Testis (tissue), 3 donors: ENCODE results near the gene VPS33A. TPM values are rescaled to one million over a fixed set of nuclear protein-coding genes. Genes with fewer than 3 reads are reported as not detected.

Source experiments
- DNase-seq: peaks from one replicate; pipeline ENCODE4 v3.0.0-alpha.2; 2019
- H3K27ac ChIP-seq, 2 donors: fragments of 200-600 bp; sonication (generic); one replicate each; pipeline ENCODE4 v1.5.1; 2019
- H3K27me3 ChIP-seq: fragments of 200-600 bp; sonication (generic); one replicate; pipeline ENCODE4 v1.5.1; 2019
- H3K36me3 ChIP-seq: fragments of 200-600 bp; sonication (generic); one replicate; pipeline ENCODE4 v1.5.1; 2017; ENCODE audit warnings: low read depth; ENCODE audit errors: missing control alignments
- H3K4me1 ChIP-seq: fragments of 200-600 bp; sonication (generic); one replicate; pipeline ENCODE4 v1.5.1; 2019
- H3K4me3 ChIP-seq, 2 donors: fragments of 200-600 bp; sonication (generic); one replicate each; pipeline ENCODE4 v1.5.1; 2017 to 2019
- H3K9me3 ChIP-seq: fragments of 200-600 bp; sonication (generic); one replicate; pipeline ENCODE4 v1.5.1; 2017
- CTCF ChIP-seq, 3 experiments: fragments of 450-650 bp in 2 of 3; fragments of 200-600 bp in 1 of 3; sonication (generic) in 1 of 3; IDR thresholded peaks; one replicate each; pipeline ENCODE4 v1.5.1; 2016 to 2019; ENCODE audit warnings: antibody characterized with exemption in 3 of 3, mild to moderate bottlenecking in 2 of 3, moderate library complexity in 1 of 3
- POLR2A ChIP-seq: fragments of 450-650 bp; IDR thresholded peaks from one replicate; pipeline ENCODE4 v1.6.1; 2017; ENCODE audit warnings: antibody characterized with exemption, mild to moderate bottlenecking, moderate library complexity
- WGBS, 2 donors: methylation state at CpG; one replicate each; pipeline ENCODE4 v1.1.5; 2018; 5-methylcytosine and 5-hydroxymethylcytosine counted together
- intact Hi-C: fragments of 100-400 bp; cut with DNase I; formaldehyde crosslinking; loops from one replicate; pipeline ENCODE4 v1.15.1; 2023; ENCODE audit warnings: low total_unique reads
- polyA plus RNA-seq: library from polyadenylated mRNA; stranded (reverse); fragments of 350-450 nt; fragmentation: Illumina TruSeq; extraction: RNeasy Lipid Tissue Mini Kit (QIAGEN cat#74804); gene quantifications from one replicate; pipeline ENCODE4 v1.2.3, GENCODE V29; 2014; ENCODE audit warnings: low read depth, low replicate concordance; ENCODE audit not compliant: insufficient read depth
- total RNA-seq, 2 donors: library from RNA; depleted of rRNA; stranded (reverse); fragments of >200 nt; gene quantifications; one replicate each; pipeline ENCODE4 v1.2.3, GENCODE V29; 2016

VPS33A gene
- total and polyA plus RNA-seq, 3 donors from 2014 or later: 36.1 to 50.1 (median 41.3) TPM

GRCh38 chr12:122199484-122200355 lies 66.6 kb downstream of the VPS33A start:
- Histone ChIP-seq H3K36me3 (no peaks in the 10 kb centered on the region), H3K27ac (no peak overlapping the region), H3K9me3 (no peaks in the 10 kb centered on the region), H3K4me1 (no peaks in the 10 kb centered on the region), H3K4me3 (no peak overlapping the region), H3K27me3 (no peaks in the 10 kb centered on the region)
- WGBS, 2 donors: 90 to 93% methylated on average over 23 to 29 of the region's 29 CpGs
- no peak for DNase-seq
- TF ChIP-seq POLR2A (no peak), CTCF (IDR thresholded peaks at IDR 0.05) (no peak)
- intact Hi-C loops: no loop called here

DNA sequence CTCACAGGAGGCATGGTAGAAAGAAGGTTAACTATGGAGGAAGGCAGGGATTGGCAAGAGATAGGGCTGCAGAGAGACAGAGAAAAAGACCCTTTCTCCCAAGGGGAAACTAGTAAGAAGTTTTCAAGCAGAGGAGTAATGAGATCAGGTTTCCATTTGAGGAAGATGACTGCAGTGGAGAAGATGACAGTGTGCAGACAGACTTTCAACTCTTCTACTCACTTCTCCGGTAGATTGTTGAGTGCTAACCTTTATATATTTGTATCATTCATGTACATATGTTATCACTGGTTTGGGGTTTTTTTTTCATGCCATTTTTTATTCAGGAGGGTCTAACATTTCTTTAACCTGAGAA lies 68.7 kb downstream of the VPS33A start:
- TF ChIP-seq CTCF (IDR thresholded peaks at IDR 0.05): no peak
- TF ChIP-seq POLR2A: no peak
- Histone ChIP-seq H3K36me3 (no peaks in the 10 kb centered on the region), H3K27me3 (no peaks in the 10 kb centered on the region), H3K4me3 (no peak overlapping the region), H3K9me3 (no peaks in the 10 kb centered on the region), H3K27ac (no peak overlapping the region), H3K4me1 (no peaks in the 10 kb centered on the region)
- no peak for DNase-seq
- intact Hi-C loops: no loop called here
- WGBS, 2 donors: 65 to 78% methylated on average over 1 of the region's 1 CpG

DNA sequence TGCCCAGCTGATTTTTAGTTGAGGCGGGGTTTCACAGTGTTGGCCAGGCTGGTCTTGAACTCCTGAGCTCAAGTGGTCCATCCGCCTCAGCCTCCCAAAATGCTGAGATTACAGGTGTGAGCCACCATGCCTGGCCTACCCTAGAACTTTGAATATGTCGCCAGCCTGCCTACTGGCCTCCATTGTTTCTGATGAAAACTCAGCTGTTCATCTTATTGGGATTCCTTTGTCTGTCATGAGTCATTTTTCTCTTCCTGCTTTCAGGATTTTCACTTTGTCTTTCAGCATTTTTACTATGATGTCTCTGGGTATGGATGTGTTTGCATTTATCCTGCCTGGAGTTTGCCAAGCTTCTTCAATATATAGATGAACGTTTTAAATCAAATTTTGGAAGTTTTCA lies 70.9 kb downstream of the VPS33A start:
- WGBS, 2 donors: 92 to 94% methylated on average over 4 of the region's 4 CpGs
- DNase-seq: no peak
- Histone ChIP-seq H3K9me3 (no peaks in the 10 kb centered on the region), H3K36me3 (no peaks in the 10 kb centered on the region), H3K27me3 (no peaks in the 10 kb centered on the region), H3K4me1 (no peaks in the 10 kb centered on the region), H3K4me3 (no peak overlapping the region), H3K27ac (no peak overlapping the region)
- intact Hi-C loops: no loop called here
- TF ChIP-seq POLR2A: no peak
- TF ChIP-seq CTCF (IDR thresholded peaks at IDR 0.05): no peak

DNA sequence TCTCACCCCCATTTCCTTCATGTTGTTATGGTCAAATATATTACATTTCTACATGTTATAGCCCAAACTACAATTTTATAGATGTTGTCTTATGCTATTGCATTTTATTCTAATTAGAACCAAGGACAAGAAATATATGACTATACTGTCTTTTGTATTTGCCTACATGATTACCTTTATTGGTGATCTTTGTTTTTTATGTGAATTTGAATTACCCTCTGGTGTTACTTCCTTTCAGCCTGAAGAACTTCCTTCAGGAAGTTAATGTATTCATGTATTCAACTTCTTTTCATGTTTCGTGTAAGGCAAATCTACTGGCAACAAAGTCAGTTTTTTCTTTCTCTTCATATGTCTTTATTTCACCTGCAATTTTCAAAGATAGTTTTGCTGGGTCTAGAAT lies 71.5 kb downstream of the VPS33A start:
- Histone ChIP-seq H3K27ac (no peak overlapping the region), H3K9me3 (no peaks in the 10 kb centered on the region), H3K36me3 (no peaks in the 10 kb centered on the region), H3K27me3 (no peaks in the 10 kb centered on the region), H3K4me1 (no peaks in the 10 kb centered on the region), H3K4me3 (no peak overlapping the region)
- intact Hi-C loops: no loop called here
- no peak for DNase-seq
- TF ChIP-seq CTCF (IDR thresholded peaks at IDR 0.05): no peak
- no peak for TF ChIP-seq POLR2A
- WGBS, 2 donors: 88% methylated on average over 1 of the region's 1 CpG

DNA sequence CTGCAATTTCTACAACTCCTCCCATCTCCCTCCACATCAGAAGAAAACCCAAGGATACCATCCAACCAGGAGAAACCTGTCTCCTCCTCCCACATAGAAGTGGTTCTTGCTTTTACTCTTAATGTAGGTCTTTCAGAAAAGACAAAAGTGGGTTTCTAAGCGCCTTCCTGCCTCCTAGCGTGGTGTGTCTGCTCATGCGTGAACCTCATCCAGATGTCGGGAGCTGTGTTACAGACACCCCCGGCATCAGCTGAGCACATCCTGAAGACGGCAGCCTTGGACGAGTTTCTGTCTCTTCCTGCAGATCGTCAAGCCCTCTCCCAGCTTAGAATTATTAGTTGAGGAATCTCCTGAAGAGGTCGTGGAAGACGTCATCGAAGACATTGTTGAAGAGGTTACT lies 73.9 kb downstream of the VPS33A start:
- no peaks in the 10 kb centered on the region for H3K9me3 ChIP-seq
- H3K27me3 ChIP-seq: no peaks in the 10 kb centered on the region
- DNase-seq: no peak
- H3K36me3 ChIP-seq: no peaks in the 10 kb centered on the region
- TF ChIP-seq CTCF (IDR thresholded peaks at IDR 0.05) (no peak), POLR2A (no peak)
- 74 to 82% methylated on average over 11 of the region's 11 CpGs for WGBS, 2 donors
- intact Hi-C loops: no loop called here
- no peak overlapping the region for H3K27ac ChIP-seq
- no peak overlapping the region for H3K4me3 ChIP-seq
- H3K4me1 ChIP-seq: no peaks in the 10 kb centered on the region
